Thyroid gland (tissue), 4 donors: ENCODE data around the gene RGP1. TPM values are rescaled to one million over a fixed set of nuclear protein-coding genes. Genes with fewer than 3 reads are reported as not detected.

Experiments
- DNase-seq, 2 donors: peaks; one replicate each; pipeline ENCODE4 v3.0.0-alpha.2; 2019
- H3K27ac ChIP-seq, 3 donors: fragments of 200-600 bp; sonication (generic); 1 replicate in 2 of 3; 2 replicates in 1 of 3; pipeline ENCODE4 v1.5.1; 2016 to 2019; ENCODE audit warnings: mild to moderate bottlenecking in 1 of 3, moderate library complexity in 1 of 3
- H3K27me3 ChIP-seq: fragments of 200-600 bp; sonication (generic); one replicate; pipeline ENCODE4 v1.5.1; 2019
- H3K36me3 ChIP-seq, 2 donors: fragments of 200-600 bp; sonication (generic); one replicate each; pipeline ENCODE4 v1.5.1; 2016 to 2019
- H3K4me1 ChIP-seq, 2 donors: fragments of 200-600 bp; sonication (generic); one replicate each; pipeline ENCODE4 v1.5.1; 2017 to 2019
- H3K4me3 ChIP-seq, 3 donors: fragments of 200-600 bp; sonication (generic); replicated peaks in 1 of 3; 1 replicate in 2 of 3; 2 replicates in 1 of 3; pipeline ENCODE4 v1.5.1; 2016; ENCODE audit warnings: mild to moderate bottlenecking in 1 of 3
- H3K9me3 ChIP-seq: fragments of 200-600 bp; sonication (generic); one replicate; pipeline ENCODE4 v1.5.1; 2017
- POLR2A ChIP-seq, 2 donors: fragments of 450-650 bp; IDR thresholded peaks; one replicate each; pipeline ENCODE4 v1.6.1; 2017; ENCODE audit warnings: antibody characterized with exemption in 2 of 2, mild to moderate bottlenecking in 2 of 2, moderate library complexity in 1 of 2
- WGBS, 2 donors: methylation state at CpG; one replicate each; pipeline ENCODE4 v1.1.5; 2017; 5-methylcytosine and 5-hydroxymethylcytosine counted together
- intact Hi-C: fragments of 100-400 bp; cut with DNase I; formaldehyde crosslinking; loops from one replicate; pipeline ENCODE4 v1.15.1; 2023
- total RNA-seq, 4 donors: library from RNA; depleted of rRNA; stranded (reverse); fragments of >200 nt; gene quantifications; one replicate each; pipeline ENCODE4 v1.2.3, GENCODE V29; 2016
- TF ChIP-seq, protein P1 (sequence below), 6 experiments: fragments of 200-600 bp in 3 of 6; fragments of 450-650 bp in 3 of 6; sonication (generic) in 3 of 6; IDR thresholded peaks; one replicate each; pipeline ENCODE4 v1.5.1; 2016 to 2019; ENCODE audit warnings: antibody characterized with exemption in 6 of 6, mild to moderate bottlenecking in 2 of 6, inconsistent platforms in 1 of 6, moderate library complexity in 1 of 6

Gene RGP1
- total RNA-seq, 4 donors from 2014 or later = 25.4 to 34.0 (median 30.2) TPM

DNA sequence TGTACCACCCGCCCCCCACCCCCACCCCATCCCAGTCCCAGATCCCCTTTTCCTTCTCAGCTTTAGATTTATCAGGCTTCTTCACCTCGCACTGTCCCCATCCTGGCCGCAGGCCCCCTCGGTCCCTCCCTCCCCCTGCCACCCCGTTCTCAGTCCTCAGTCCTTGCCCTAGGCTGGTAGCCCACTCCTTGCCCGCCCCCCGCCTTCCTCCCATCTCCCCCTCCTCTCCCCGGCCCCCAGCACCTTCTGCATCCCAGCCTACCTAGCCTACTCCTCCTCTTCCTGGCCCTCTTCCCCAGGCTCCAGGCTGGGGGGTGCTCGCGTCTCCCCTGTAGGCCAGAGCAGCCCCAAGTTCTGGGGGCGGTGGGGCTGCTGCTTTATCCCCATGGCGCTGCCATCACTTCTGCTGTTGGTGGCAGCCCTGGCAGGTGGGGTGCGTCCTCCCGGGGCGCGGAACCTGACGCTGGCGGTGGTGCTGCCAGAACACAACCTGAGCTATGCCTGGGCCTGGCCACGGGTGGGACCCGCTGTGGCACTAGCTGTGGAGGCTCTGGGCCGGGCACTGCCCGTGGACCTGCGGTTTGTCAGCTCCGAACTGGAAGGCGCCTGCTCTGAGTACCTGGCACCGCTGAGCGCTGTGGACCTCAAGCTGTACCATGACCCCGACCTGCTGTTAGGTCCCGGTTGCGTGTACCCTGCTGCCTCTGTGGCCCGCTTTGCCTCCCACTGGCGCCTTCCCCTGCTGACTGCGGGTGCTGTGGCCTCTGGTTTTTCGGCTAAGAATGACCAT, 43.1 kb downstream of the RGP1 start:
- intact Hi-C loops = loop anchor here (5.0 kb wide), 1 partner anchor 35 kb away; the partner anchor contains the start of genes FAM221B and TMEM8B

DNA sequence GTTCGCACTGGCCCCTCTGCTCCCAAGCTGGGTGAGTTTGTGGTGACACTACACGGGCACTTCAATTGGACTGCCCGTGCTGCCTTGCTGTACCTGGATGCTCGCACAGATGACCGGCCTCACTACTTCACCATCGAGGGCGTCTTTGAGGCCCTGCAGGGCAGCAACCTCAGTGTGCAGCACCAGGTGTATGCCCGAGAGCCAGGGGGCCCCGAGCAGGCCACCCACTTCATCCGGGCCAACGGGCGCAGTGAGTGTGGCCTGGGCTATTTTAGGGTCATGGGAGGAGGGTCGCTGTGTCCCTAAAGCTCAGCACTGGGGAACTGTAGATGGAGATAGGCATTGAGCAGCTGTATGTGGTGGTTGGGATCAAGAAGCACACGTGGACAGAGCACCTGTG, 43.7 kb downstream of the RGP1 start:
- H3K27me3 ChIP-seq = no peaks in the 10 kb centered on the region
- peaks cover 8 to 13% of the 10 kb centered on the region in 2 donors for H3K4me1 ChIP-seq
- H3K27ac ChIP-seq = no peak overlapping the region
- intact Hi-C loops = loop anchor here (5.0 kb wide), 1 partner anchor 34 kb away; the partner anchor contains the start of genes FAM221B and TMEM8B
- DNase-seq = no peak
- no peaks in the 10 kb centered on the region for H3K36me3 ChIP-seq
- 93% methylated on average over 12 to 13 of the region's 14 CpGs for WGBS, 2 donors
- no peak overlapping the region for H3K4me3 ChIP-seq
- TF ChIP-seq, protein P1, sequence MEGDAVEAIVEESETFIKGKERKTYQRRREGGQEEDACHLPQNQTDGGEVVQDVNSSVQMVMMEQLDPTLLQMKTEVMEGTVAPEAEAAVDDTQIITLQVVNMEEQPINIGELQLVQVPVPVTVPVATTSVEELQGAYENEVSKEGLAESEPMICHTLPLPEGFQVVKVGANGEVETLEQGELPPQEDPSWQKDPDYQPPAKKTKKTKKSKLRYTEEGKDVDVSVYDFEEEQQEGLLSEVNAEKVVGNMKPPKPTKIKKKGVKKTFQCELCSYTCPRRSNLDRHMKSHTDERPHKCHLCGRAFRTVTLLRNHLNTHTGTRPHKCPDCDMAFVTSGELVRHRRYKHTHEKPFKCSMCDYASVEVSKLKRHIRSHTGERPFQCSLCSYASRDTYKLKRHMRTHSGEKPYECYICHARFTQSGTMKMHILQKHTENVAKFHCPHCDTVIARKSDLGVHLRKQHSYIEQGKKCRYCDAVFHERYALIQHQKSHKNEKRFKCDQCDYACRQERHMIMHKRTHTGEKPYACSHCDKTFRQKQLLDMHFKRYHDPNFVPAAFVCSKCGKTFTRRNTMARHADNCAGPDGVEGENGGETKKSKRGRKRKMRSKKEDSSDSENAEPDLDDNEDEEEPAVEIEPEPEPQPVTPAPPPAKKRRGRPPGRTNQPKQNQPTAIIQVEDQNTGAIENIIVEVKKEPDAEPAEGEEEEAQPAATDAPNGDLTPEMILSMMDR (IDR thresholded peaks at IDR 0.05) = no peak
- no peak for TF ChIP-seq POLR2A (IDR thresholded peaks at IDR 0.05)
- H3K9me3 ChIP-seq = no peaks in the 10 kb centered on the region

More for the DNA sequence above, 43.1 kb downstream of the RGP1 start:
- Histone ChIP-seq H3K4me3 (peak overlapping the region in 1 of 3 donors; percentile 38), H3K36me3 (no peaks in the 10 kb centered on the region), H3K4me1 (peaks cover 8 to 13% of the 10 kb centered on the region in 2 donors), H3K9me3 (no peaks in the 10 kb centered on the region), H3K27ac (peak overlapping the region in 2 of 3 donors; percentile 27 to 57), H3K27me3 (no peaks in the 10 kb centered on the region)
- 85 to 87% methylated on average over 24 to 26 of the region's 34 CpGs for WGBS, 2 donors
- no peak for TF ChIP-seq POLR2A (IDR thresholded peaks at IDR 0.05)
- TF ChIP-seq, protein P1 (IDR thresholded peaks at IDR 0.05) = no peak
- DNase-seq = no peak

DNA sequence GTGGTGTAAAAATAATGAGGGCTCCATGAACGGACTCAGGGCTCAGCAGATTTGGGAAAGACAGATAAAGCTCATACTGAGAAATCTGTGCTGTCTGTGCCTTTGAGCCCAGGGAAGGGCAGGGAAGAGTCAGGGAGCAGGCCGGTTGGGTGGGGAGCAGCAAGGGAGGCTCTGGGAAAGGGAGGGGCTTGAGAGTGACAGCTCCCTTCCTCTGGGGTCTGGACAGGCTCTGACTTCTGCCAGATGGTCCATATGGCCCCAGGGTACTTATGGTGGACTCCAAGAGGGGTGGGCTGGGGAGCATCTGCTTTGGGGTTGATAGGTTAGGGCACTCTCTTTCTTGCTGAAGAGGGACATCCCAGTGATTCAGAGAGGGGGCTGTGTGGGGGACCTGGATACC, 44.4 kb downstream of the RGP1 start:
- intact Hi-C loops = loop anchor here (5.0 kb wide), 1 partner anchor 34 kb away; the partner anchor contains the start of genes FAM221B and TMEM8B
- Histone ChIP-seq H3K27me3 (no peaks in the 10 kb centered on the region), H3K4me1 (peaks cover 8 to 13% of the 10 kb centered on the region in 2 donors), H3K9me3 (no peaks in the 10 kb centered on the region), H3K27ac (no peak overlapping the region), H3K36me3 (no peaks in the 10 kb centered on the region), H3K4me3 (no peak overlapping the region)
- TF ChIP-seq POLR2A (IDR thresholded peaks at IDR 0.05) = no peak
- TF ChIP-seq, protein P1 (IDR thresholded peaks at IDR 0.05) = no peak
- 87 to 96% methylated on average over 2 of the region's 2 CpGs for WGBS, 2 donors
- no peak for DNase-seq

DNA sequence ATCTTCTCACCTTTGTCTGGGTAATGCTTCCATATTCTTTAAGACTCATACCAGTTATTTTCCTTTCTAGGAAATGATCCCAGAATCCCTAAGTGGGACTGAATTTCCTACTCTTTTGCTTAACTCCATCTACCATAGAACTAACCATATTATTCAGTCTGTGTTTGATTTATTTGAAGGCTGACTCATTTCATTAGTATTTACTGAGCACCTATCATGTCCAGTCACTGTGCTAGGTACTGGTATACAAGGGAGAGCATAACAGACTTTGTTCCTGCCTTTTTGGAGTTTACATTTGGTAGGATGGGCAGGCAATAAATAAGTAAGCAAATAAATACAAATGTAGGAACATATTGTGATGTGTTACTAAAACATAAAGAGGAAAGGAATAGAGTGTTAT, 46.6 kb downstream of the RGP1 start:
- TF ChIP-seq, protein P1 (IDR thresholded peaks at IDR 0.05) = no peak
- no peak for TF ChIP-seq POLR2A (IDR thresholded peaks at IDR 0.05)
- no peaks in the 10 kb centered on the region for H3K9me3 ChIP-seq
- no peaks in the 10 kb centered on the region for H3K27me3 ChIP-seq
- intact Hi-C loops = no loop called here
- H3K36me3 ChIP-seq = no peaks in the 10 kb centered on the region
- no peak for DNase-seq
- H3K4me1 ChIP-seq = peaks cover 5 to 6% of the 10 kb centered on the region in 2 donors
- H3K27ac ChIP-seq = no peak overlapping the region
- H3K4me3 ChIP-seq = no peak overlapping the region
